Measurements from ENCODE around the gene DDX10. TPM values are rescaled to one million over a fixed set of nuclear protein-coding genes. Genes with fewer than 3 reads are reported as not detected.

Gene DDX10
- total and polyA plus RNA-seq, 7 donors = 12.0 to 41.0 (median 18.2) TPM

- no peaks in the 10 kb centered on the region for H3K4me1 ChIP-seq
These were observed 30.0 kb downstream of the DDX10 start for GRCh38 chr11:108694846-108695245.

DNA sequence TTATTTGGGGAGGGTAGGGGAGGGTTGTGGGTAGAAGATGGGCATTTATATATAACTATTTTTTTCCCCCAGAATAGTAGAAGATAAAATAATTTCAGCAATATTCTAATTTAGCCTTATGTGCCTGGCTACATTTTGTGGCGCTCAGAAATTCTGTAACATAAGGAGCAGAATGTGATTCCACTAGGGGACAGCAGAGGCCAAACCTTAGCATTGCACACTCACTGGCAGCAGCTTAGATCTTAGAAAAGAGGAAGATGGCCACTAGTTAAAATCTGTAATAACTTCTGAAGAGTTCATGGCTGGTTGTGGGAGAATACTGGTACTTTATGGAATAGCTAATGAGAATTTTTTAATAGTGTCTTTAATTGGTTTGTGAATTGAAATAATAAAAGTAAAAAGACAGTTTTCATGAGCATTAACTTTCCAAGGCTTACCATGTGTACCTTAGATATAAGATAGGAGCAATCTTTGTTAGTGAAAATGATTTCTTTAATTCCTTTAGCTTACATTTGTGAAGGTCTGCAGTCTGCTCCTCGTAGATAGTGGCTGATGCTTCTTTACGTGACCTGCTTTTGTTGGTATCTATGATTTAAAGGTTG lies 33.1 kb downstream of the DDX10 start:
- TF ChIP-seq EP300 (IDR thresholded peaks at IDR 0.05) = no peak
- no peak for TF ChIP-seq POLR2A (IDR thresholded peaks at IDR 0.05)
- TF ChIP-seq POLR2AphosphoS5 (IDR thresholded peaks at IDR 0.05) = no peak
- TF ChIP-seq, protein P1, sequence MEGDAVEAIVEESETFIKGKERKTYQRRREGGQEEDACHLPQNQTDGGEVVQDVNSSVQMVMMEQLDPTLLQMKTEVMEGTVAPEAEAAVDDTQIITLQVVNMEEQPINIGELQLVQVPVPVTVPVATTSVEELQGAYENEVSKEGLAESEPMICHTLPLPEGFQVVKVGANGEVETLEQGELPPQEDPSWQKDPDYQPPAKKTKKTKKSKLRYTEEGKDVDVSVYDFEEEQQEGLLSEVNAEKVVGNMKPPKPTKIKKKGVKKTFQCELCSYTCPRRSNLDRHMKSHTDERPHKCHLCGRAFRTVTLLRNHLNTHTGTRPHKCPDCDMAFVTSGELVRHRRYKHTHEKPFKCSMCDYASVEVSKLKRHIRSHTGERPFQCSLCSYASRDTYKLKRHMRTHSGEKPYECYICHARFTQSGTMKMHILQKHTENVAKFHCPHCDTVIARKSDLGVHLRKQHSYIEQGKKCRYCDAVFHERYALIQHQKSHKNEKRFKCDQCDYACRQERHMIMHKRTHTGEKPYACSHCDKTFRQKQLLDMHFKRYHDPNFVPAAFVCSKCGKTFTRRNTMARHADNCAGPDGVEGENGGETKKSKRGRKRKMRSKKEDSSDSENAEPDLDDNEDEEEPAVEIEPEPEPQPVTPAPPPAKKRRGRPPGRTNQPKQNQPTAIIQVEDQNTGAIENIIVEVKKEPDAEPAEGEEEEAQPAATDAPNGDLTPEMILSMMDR (IDR thresholded peaks at IDR 0.05) = peak; percentile 31 to 80 (median 62)
- WGBS, 2 donors = 81 to 87% methylated on average over 3 of the region's 3 CpGs
- intact Hi-C loops (cut with DNase I) = no loop called here
- peaks cover 0 to 44% (median 7%) of the 10 kb centered on the region in 4 donors for H3K36me3 ChIP-seq
- DNase-seq = no peak
- H3K9me3 ChIP-seq = no peaks in the 10 kb centered on the region
- H3K4me1 ChIP-seq = no peaks in the 10 kb centered on the region
- no peak overlapping the region for H3K27ac ChIP-seq
- no peaks in the 10 kb centered on the region for H3K27me3 ChIP-seq
- H3K4me3 ChIP-seq = no peak overlapping the region

More at GRCh38 chr11:108694846-108695245, 30.0 kb downstream of the DDX10 start:
- Histone ChIP-seq H3K27ac (no peak overlapping the region), H3K27me3 (no peaks in the 10 kb centered on the region), H3K4me3 (no peak overlapping the region), H3K36me3 (peaks cover 10 to 59% (median 13%) of the 10 kb centered on the region in 4 donors), H3K9me3 (no peaks in the 10 kb centered on the region)
- TF ChIP-seq POLR2A (IDR thresholded peaks at IDR 0.05) = no peak
- no peak for TF ChIP-seq POLR2AphosphoS5 (IDR thresholded peaks at IDR 0.05)
- no peak for TF ChIP-seq EP300 (IDR thresholded peaks at IDR 0.05)
- TF ChIP-seq, protein P1 (IDR thresholded peaks at IDR 0.05) = no peak
- no peak for DNase-seq
- intact Hi-C loops (cut with DNase I) = no loop called here
- WGBS, 2 donors = 93 to 96% methylated on average over 1 of the region's 1 CpG

- 91 to 95% methylated on average over 4 of the region's 4 CpGs for WGBS, 2 donors
- TF ChIP-seq POLR2AphosphoS5 (IDR thresholded peaks at IDR 0.05) (no peak), EP300 (IDR thresholded peaks at IDR 0.05) (no peak), POLR2A (IDR thresholded peaks at IDR 0.05) (no peak)
- TF ChIP-seq, protein P1 (IDR thresholded peaks at IDR 0.05) = no peak
- intact Hi-C loops (cut with DNase I) = no loop called here
These were observed 34.2 kb downstream of the DDX10 start for GRCh38 chr11:108698844-108699642.

DNA sequence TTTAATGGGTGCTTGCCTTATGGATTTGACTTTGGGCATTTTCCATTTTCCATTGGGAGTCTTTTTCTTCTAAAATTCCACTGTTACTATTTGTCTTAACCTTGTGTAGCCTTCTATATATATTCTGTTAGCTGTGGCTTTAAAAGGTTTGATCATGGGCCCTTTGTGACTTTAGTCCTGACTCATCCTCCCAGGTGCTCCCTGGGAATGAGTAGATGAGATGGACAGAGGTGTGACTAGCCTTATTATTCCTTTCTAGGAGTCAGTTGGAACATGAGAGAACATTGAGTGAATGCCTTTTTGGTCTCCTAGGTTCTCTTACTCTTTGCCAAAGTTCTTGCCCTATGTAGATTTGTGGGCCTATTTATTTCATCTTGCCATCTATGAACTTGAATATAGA lies 39.0 kb downstream of the DDX10 start:
- no peaks in the 10 kb centered on the region for H3K4me1 ChIP-seq
- intact Hi-C loops (cut with DNase I) = no loop called here
- no peak for DNase-seq
- H3K27me3 ChIP-seq = no peaks in the 10 kb centered on the region
- no peak overlapping the region for H3K4me3 ChIP-seq
- H3K9me3 ChIP-seq = peaks cover 0 to 10% (median 1%) of the 10 kb centered on the region in 4 donors
- H3K27ac ChIP-seq = no peak overlapping the region
- H3K36me3 ChIP-seq = peaks cover 0 to 63% (median 15%) of the 10 kb centered on the region in 4 donors
- no peak for TF ChIP-seq EP300 (IDR thresholded peaks at IDR 0.05)
- TF ChIP-seq POLR2A (IDR thresholded peaks at IDR 0.05) = no peak
- TF ChIP-seq, protein P1 (IDR thresholded peaks at IDR 0.05) = no peak
- no peak for TF ChIP-seq POLR2AphosphoS5 (IDR thresholded peaks at IDR 0.05)

More at GRCh38 chr11:108698844-108699642, 34.2 kb downstream of the DDX10 start:
- DNase-seq = no peak
- H3K4me1 ChIP-seq = no peaks in the 10 kb centered on the region
- H3K27me3 ChIP-seq = no peaks in the 10 kb centered on the region
- peaks cover 0 to 41% (median 2%) of the 10 kb centered on the region in 4 donors for H3K36me3 ChIP-seq
- no peak overlapping the region for H3K27ac ChIP-seq
- no peaks in the 10 kb centered on the region for H3K9me3 ChIP-seq
- no peak overlapping the region for H3K4me3 ChIP-seq
